Gastrocnemius medialis (tissue), 4 donors: ENCODE results near the gene CPED1. TPM values are rescaled to one million over a fixed set of nuclear protein-coding genes. Genes with fewer than 3 reads are reported as not detected.

Experiments used
- ATAC-seq, 2 donors: fragments of 150-250 bp; one replicate each; pipeline ENCODE4 v1.9.1; 2016
- DNase-seq, 2 donors: peaks; one replicate each; pipeline ENCODE4 v3.0.0-alpha.2; 2019
- H3K27ac ChIP-seq, 4 donors: fragments of 200-600 bp; sonication (generic); 1 replicate in 1 of 4; 2 replicates in 3 of 4; pipeline ENCODE4 v1.5.1; 2016 to 2018; ENCODE audit warnings: mild to moderate bottlenecking in 2 of 4, moderate library complexity in 1 of 4
- H3K27me3 ChIP-seq, 3 donors: fragments of 200-600 bp; sonication (generic) in 2 of 3; 1 replicate in 1 of 3; 2 replicates in 2 of 3; pipeline versions ENCODE4 v1.5.1 to v1.6.0; 2016 to 2019; ENCODE audit warnings: mild to moderate bottlenecking in 1 of 3, moderate library complexity in 1 of 3
- H3K36me3 ChIP-seq, 2 donors: fragments of 200-600 bp; sonication (generic) in 1 of 2; one replicate each; pipeline ENCODE4 v1.5.1; 2017 to 2018
- H3K4me1 ChIP-seq, 2 donors: fragments of 200-600 bp; sonication (generic) in 1 of 2; one replicate each; pipeline ENCODE4 v1.5.1; 2016 to 2017; ENCODE audit warnings: mild to moderate bottlenecking in 2 of 2
- H3K4me3 ChIP-seq, 4 donors: fragments of 200-600 bp; sonication (generic) in 3 of 4; 1 replicate in 1 of 4; 2 replicates in 3 of 4; pipeline ENCODE4 v1.5.1; 2016 to 2019; ENCODE audit warnings: mild to moderate bottlenecking in 2 of 4
- H3K9me3 ChIP-seq, 3 donors: fragments of 200-600 bp; sonication (generic) in 2 of 3; 1 replicate in 1 of 3; 2 replicates in 2 of 3; pipeline ENCODE4 v1.5.1; 2016 to 2019
- POLR2A ChIP-seq, 2 donors: fragments of 450-650 bp; IDR thresholded peaks; one replicate each; pipeline ENCODE4 v1.6.1; 2017; ENCODE audit warnings: antibody characterized with exemption in 2 of 2, mild to moderate bottlenecking in 2 of 2, moderate library complexity in 2 of 2
- in situ Hi-C, 4 donors: fragments of 200-750 bp; cut with MboI; loops; one replicate each; pipeline versions ENCODE4 v1.15.0 to v1.8.0; 2017; ENCODE audit warnings: low sequenced_read_pairs in 4 of 4
- intact Hi-C: fragments of 100-400 bp; cut with DNase I; formaldehyde crosslinking; loops from one replicate; pipeline ENCODE4 v1.15.1; 2023; ENCODE audit warnings: low total_unique reads
- total RNA-seq, 4 donors: library from RNA; depleted of rRNA; stranded (reverse); fragments of >200 nt; gene quantifications; one replicate each; pipeline versions ENCODE4 v1.1.0 to v1.2.3, GENCODE V29; 2016
- TF ChIP-seq, protein P1 (sequence below), 5 experiments: fragments of 450-650 bp in 3 of 5; fragments of 200-600 bp in 2 of 5; sonication (generic) in 2 of 5; IDR thresholded peaks in 4 of 5; conservative IDR thresholded peaks in 1 of 5; 1 replicate in 4 of 5; 2 replicates in 1 of 5; pipeline ENCODE4 v1.5.1; 2016 to 2019; ENCODE audit warnings: antibody characterized with exemption in 5 of 5, mild to moderate bottlenecking in 3 of 5, moderate library complexity in 3 of 5

Gene CPED1
- total RNA-seq, 4 donors from 2014 or later, result 4.8 to 35.5 (median 34.1) TPM

DNA sequence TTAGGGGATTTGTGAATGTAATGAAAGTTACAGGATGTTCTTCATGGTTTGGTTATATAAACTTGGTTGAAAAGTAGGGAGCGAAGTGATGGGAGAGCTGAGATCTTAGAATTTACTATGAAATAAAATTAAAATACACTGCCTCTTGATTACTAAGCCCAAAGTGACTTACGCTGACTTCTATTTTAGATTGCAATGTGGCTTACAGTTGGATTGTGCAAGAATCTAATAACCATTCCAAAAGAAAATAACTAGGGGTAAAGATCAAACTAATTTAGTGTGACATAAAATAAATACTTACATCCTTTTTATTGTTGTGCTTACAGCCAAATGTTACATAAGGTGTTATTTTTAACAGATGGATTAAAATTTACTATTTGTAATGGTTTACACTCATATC, 355.6 kb downstream of the CPED1 start:
- Histone ChIP-seq H3K9me3 (no peaks in the 10 kb centered on the region), H3K36me3 (no peaks in the 10 kb centered on the region), H3K4me3 (no peak overlapping the region), H3K27me3 (no peaks in the 10 kb centered on the region), H3K4me1 (peaks cover 0 to 5% of the 10 kb centered on the region in 2 donors), H3K27ac (no peak overlapping the region)
- intact Hi-C loops (no loop called here), in situ Hi-C loops (no loop called here)
- no peak for ATAC-seq
- TF ChIP-seq, protein P1, sequence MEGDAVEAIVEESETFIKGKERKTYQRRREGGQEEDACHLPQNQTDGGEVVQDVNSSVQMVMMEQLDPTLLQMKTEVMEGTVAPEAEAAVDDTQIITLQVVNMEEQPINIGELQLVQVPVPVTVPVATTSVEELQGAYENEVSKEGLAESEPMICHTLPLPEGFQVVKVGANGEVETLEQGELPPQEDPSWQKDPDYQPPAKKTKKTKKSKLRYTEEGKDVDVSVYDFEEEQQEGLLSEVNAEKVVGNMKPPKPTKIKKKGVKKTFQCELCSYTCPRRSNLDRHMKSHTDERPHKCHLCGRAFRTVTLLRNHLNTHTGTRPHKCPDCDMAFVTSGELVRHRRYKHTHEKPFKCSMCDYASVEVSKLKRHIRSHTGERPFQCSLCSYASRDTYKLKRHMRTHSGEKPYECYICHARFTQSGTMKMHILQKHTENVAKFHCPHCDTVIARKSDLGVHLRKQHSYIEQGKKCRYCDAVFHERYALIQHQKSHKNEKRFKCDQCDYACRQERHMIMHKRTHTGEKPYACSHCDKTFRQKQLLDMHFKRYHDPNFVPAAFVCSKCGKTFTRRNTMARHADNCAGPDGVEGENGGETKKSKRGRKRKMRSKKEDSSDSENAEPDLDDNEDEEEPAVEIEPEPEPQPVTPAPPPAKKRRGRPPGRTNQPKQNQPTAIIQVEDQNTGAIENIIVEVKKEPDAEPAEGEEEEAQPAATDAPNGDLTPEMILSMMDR (IDR thresholded peaks at IDR 0.05 in 4 of 5, conservative IDR thresholded peaks at IDR 0.05 in 1 of 5), result no peak
- no peak for TF ChIP-seq POLR2A (IDR thresholded peaks at IDR 0.05)
- no peak for DNase-seq

DNA sequence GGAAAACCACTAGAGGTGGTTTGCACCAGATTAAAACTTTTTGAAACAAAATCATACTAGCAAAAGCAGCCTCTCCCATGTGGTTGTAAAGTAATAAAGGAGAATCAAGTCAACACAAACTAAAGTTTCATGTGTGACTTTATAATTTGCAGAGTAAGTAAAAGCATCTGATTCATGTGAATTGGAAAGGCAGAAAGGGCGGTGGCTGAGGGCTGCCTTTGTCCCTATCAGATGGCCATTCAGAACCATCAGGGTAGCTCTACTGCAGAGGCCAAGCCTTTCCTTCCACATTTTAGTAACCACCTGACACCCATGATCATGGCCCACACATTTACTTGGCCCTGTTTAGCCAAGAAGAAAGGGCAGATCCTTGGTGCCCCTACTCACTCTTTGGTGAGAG, 356.0 kb downstream of the CPED1 start:
- in situ Hi-C loops, result no loop called here
- intact Hi-C loops, result no loop called here
- no peaks in the 10 kb centered on the region for H3K36me3 ChIP-seq
- ATAC-seq (no peak), DNase-seq (no peak)
- H3K27ac ChIP-seq, result no peak overlapping the region
- peaks cover 0 to 5% of the 10 kb centered on the region in 2 donors for H3K4me1 ChIP-seq
- no peak overlapping the region for H3K4me3 ChIP-seq
- no peaks in the 10 kb centered on the region for H3K27me3 ChIP-seq
- H3K9me3 ChIP-seq, result no peaks in the 10 kb centered on the region
- TF ChIP-seq, protein P1 (IDR thresholded peaks at IDR 0.05 in 4 of 5, conservative IDR thresholded peaks at IDR 0.05 in 1 of 5), result no peak
- TF ChIP-seq POLR2A (IDR thresholded peaks at IDR 0.05), result no peak

Other genes starting within 250 kb of the CPED1 start
- gene TSPAN12, start 130.6 kb upstream of the CPED1 start, total RNA-seq, result 1 to 10 TPM; 1.3 to 6.3 (median 2.8) TPM
- 1 to 10 TPM; 5.8 to 9.9 (median 6.7) TPM for gene ING3, start 37.9 kb upstream of the CPED1 start, total RNA-seq